HEK293 (cell line): ENCODE data around the gene SOX12.
A peak's percentile ranks its signal among the peaks of the same experiment; 100 is the strongest.

Experiments
- GLIS2 ChIP-seq: fragments of 450-650 bp; formaldehyde crosslinking; IDR thresholded peaks from 2 replicates; pipeline ENCODE4 v1.5.1; 2016; ENCODE audit warnings: missing biosample characterization, missing genetic modification characterization
- HOXD13 ChIP-seq: sonication (generic); formaldehyde crosslinking; IDR thresholded peaks from 2 replicates; pipeline ENCODE4 v1.8.0; 2022; ENCODE audit warnings: missing genetic modification reagents, borderline replicate concordance
- KLF16 ChIP-seq: fragments of 450-650 bp; formaldehyde crosslinking; IDR thresholded peaks from 2 replicates; pipeline ENCODE4 v1.5.1; 2017; ENCODE audit warnings: missing biosample characterization, missing genetic modification characterization
- OSR2 ChIP-seq: fragments of 450-650 bp; formaldehyde crosslinking; IDR thresholded peaks from 2 replicates; pipeline ENCODE4 v1.5.1; 2016; ENCODE audit warnings: missing biosample characterization, missing genetic modification characterization
- SALL2 ChIP-seq: fragments of 450-650 bp; formaldehyde crosslinking; IDR thresholded peaks from 2 replicates; pipeline ENCODE4 v1.5.0; 2017; ENCODE audit warnings: missing biosample characterization, mild to moderate bottlenecking, missing genetic modification characterization, borderline replicate concordance
- SP7 ChIP-seq: fragments of 450-650 bp; formaldehyde crosslinking; IDR thresholded peaks from 2 replicates; pipeline ENCODE4 v1.5.1; 2016; ENCODE audit warnings: missing biosample characterization, missing genetic modification characterization
- TRIM28 ChIP-seq: IDR thresholded peaks from 2 replicates; pipeline ENCODE4 v1.6.1; 2011; ENCODE audit warnings: low read length, control low read depth, borderline replicate concordance
- TSHZ1 ChIP-seq: fragments of 450-650 bp; formaldehyde crosslinking; IDR thresholded peaks from 2 replicates; pipeline ENCODE4 v1.5.1; 2016; ENCODE audit warnings: missing biosample characterization, missing genetic modification characterization, borderline replicate concordance
- ZBTB21 ChIP-seq: fragments of 450-650 bp; formaldehyde crosslinking; IDR thresholded peaks from 2 replicates; pipeline ENCODE4 v1.5.1; 2017; ENCODE audit warnings: missing biosample characterization, missing genetic modification characterization
- ZBTB8A ChIP-seq: fragments of 450-650 bp; formaldehyde crosslinking; IDR thresholded peaks from 2 replicates; pipeline ENCODE4 v1.5.1; 2016; ENCODE audit warnings: missing biosample characterization, missing genetic modification characterization
- ZNF221 ChIP-seq: fragments of 450-650 bp; formaldehyde crosslinking; IDR thresholded peaks from 2 replicates; pipeline ENCODE4 v1.5.1; 2017; ENCODE audit warnings: missing biosample characterization, missing genetic modification characterization, borderline replicate concordance
- ZNF341 ChIP-seq: fragments of 450-650 bp; formaldehyde crosslinking; IDR thresholded peaks from 2 replicates; pipeline ENCODE4; 2016; ENCODE audit warnings: low read depth, missing biosample characterization, missing genetic modification characterization
- ZNF416 ChIP-seq: fragments of 450-650 bp; formaldehyde crosslinking; IDR thresholded peaks from 2 replicates; pipeline ENCODE4 v1.5.1; 2016; ENCODE audit warnings: missing biosample characterization, missing genetic modification characterization
- ZNF426 ChIP-seq: fragments of 450-650 bp; formaldehyde crosslinking; IDR thresholded peaks from 2 replicates; pipeline ENCODE4 v1.5.1; 2017; ENCODE audit warnings: missing biosample characterization, missing genetic modification characterization, mild to moderate bottlenecking, inconsistent platforms, moderate library complexity
- ZNF433 ChIP-seq: fragments of 450-650 bp; formaldehyde crosslinking; IDR thresholded peaks from 2 replicates; pipeline ENCODE4 v1.5.1; 2016; ENCODE audit warnings: missing biosample characterization, missing genetic modification characterization, low read depth
- ZNF514 ChIP-seq: fragments of 450-650 bp; formaldehyde crosslinking; IDR thresholded peaks from 2 replicates; pipeline ENCODE4 v1.5.1; 2016; ENCODE audit warnings: missing biosample characterization, missing genetic modification characterization
- ZNF548 ChIP-seq: fragments of 450-650 bp; formaldehyde crosslinking; IDR thresholded peaks from 2 replicates; pipeline ENCODE4 v1.5.1; 2016; ENCODE audit warnings: missing biosample characterization, missing genetic modification characterization
- ZNF610 ChIP-seq: fragments of 450-650 bp; formaldehyde crosslinking; IDR thresholded peaks from 2 replicates; pipeline ENCODE4 v1.5.1; 2016; ENCODE audit warnings: missing biosample characterization, missing genetic modification characterization, borderline replicate concordance
- ZNF670 ChIP-seq: fragments of 450-650 bp; formaldehyde crosslinking; IDR thresholded peaks from 2 replicates; pipeline ENCODE4 v1.5.1; 2016; ENCODE audit warnings: missing biosample characterization, missing genetic modification characterization, low read depth
- ZNF677 ChIP-seq: fragments of 450-650 bp; IDR thresholded peaks from 2 replicates; pipeline ENCODE4 v1.5.0; 2018; ENCODE audit warnings: missing biosample characterization, mild to moderate bottlenecking, missing genetic modification characterization, moderate library complexity
- ZNF692 ChIP-seq: fragments of 450-650 bp; formaldehyde crosslinking; IDR thresholded peaks from 2 replicates; pipeline ENCODE4 v1.5.1; 2016; ENCODE audit warnings: missing biosample characterization, missing genetic modification characterization
- ZSCAN4 ChIP-seq: fragments of 450-650 bp; formaldehyde crosslinking; IDR thresholded peaks from 2 replicates; pipeline ENCODE4 v1.5.1; 2017; ENCODE audit warnings: missing biosample characterization, missing genetic modification characterization
- TF ChIP-seq, protein P1 (sequence below): fragments of 450-650 bp; formaldehyde crosslinking; IDR thresholded peaks from 2 replicates; pipeline ENCODE4 v1.5.1; 2016; ENCODE audit warnings: missing biosample characterization, missing genetic modification characterization, borderline replicate concordance
- TF ChIP-seq, protein P2 (sequence below): fragments of 450-650 bp; formaldehyde crosslinking; IDR thresholded peaks from 2 replicates; pipeline ENCODE4 v1.5.1; 2017; ENCODE audit warnings: missing biosample characterization, missing genetic modification characterization
- TF ChIP-seq, protein P3 (sequence below): fragments of 450-650 bp; formaldehyde crosslinking; IDR thresholded peaks from 2 replicates; pipeline ENCODE4 v1.5.1; 2017; ENCODE audit warnings: missing biosample characterization, mild to moderate bottlenecking, missing genetic modification characterization, moderate library complexity
- TF ChIP-seq, protein P4 (sequence below): fragments of 450-650 bp; formaldehyde crosslinking; IDR thresholded peaks from 2 replicates; pipeline ENCODE4 v1.5.1; 2016; ENCODE audit warnings: missing biosample characterization, missing genetic modification characterization

Gene SOX12

GRCh38 chr20:297098-297924 is 28.0 kb upstream of the SOX12 start, which contains the start of gene ZCCHC3 (continued):
- TF ChIP-seq TSHZ1 (tag by site-specific recombination) (no peak), TRIM28 (0 out of 2 replicates have a peak, but pooled peaks have one; percentile 48), ZBTB21 (0 out of 2 replicates have a peak, but pooled peaks have one; percentile 28), GLIS2 (tag by site-specific recombination) (peak; percentile 99), ZNF692 (tag by site-specific recombination) (peak; percentile 80), ZNF548 (tag by site-specific recombination) (no peak), ZNF677 (tag by site-specific recombination) (no peak), SALL2 (tag by site-specific recombination) (no peak), ZNF221 (tag by site-specific recombination) (no peak), ZNF341 (tag by site-specific recombination) (peak; percentile 90), SP7 (tag by site-specific recombination) (peak; percentile 91), ZNF670 (tag by site-specific recombination) (no peak), ZNF610 (tag by site-specific recombination) (peak; percentile 86; the same call in 1 of the 2 replicates), ZNF416 (tag by site-specific recombination) (no peak), ZNF514 (tag by site-specific recombination) (no peak), ZNF433 (tag by site-specific recombination) (no peak), OSR2 (tag by site-specific recombination) (peak; percentile 15; the same call in 1 of the 2 replicates), ZBTB8A (tag by site-specific recombination) (peak; percentile 100), HOXD13 (CRISPR knock-in tag) (no peak), ZSCAN4 (tag by site-specific recombination) (no peak), ZNF426 (tag by site-specific recombination) (no peak), KLF16 (tag by site-specific recombination) (peak; percentile 45; the same call in 1 of the 2 replicates)
- TF ChIP-seq, protein P1, sequence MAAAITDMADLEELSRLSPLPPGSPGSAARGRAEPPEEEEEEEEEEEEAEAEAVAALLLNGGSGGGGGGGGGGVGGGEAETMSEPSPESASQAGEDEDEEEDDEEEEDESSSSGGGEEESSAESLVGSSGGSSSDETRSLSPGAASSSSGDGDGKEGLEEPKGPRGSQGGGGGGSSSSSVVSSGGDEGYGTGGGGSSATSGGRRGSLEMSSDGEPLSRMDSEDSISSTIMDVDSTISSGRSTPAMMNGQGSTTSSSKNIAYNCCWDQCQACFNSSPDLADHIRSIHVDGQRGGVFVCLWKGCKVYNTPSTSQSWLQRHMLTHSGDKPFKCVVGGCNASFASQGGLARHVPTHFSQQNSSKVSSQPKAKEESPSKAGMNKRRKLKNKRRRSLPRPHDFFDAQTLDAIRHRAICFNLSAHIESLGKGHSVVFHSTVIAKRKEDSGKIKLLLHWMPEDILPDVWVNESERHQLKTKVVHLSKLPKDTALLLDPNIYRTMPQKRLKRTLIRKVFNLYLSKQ (tag by site-specific recombination) = no peak
- TF ChIP-seq, protein P2, sequence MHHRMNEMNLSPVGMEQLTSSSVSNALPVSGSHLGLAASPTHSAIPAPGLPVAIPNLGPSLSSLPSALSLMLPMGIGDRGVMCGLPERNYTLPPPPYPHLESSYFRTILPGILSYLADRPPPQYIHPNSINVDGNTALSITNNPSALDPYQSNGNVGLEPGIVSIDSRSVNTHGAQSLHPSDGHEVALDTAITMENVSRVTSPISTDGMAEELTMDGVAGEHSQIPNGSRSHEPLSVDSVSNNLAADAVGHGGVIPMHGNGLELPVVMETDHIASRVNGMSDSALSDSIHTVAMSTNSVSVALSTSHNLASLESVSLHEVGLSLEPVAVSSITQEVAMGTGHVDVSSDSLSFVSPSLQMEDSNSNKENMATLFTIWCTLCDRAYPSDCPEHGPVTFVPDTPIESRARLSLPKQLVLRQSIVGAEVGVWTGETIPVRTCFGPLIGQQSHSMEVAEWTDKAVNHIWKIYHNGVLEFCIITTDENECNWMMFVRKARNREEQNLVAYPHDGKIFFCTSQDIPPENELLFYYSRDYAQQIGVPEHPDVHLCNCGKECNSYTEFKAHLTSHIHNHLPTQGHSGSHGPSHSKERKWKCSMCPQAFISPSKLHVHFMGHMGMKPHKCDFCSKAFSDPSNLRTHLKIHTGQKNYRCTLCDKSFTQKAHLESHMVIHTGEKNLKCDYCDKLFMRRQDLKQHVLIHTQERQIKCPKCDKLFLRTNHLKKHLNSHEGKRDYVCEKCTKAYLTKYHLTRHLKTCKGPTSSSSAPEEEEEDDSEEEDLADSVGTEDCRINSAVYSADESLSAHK = peak; percentile 93
- TF ChIP-seq, protein P3, sequence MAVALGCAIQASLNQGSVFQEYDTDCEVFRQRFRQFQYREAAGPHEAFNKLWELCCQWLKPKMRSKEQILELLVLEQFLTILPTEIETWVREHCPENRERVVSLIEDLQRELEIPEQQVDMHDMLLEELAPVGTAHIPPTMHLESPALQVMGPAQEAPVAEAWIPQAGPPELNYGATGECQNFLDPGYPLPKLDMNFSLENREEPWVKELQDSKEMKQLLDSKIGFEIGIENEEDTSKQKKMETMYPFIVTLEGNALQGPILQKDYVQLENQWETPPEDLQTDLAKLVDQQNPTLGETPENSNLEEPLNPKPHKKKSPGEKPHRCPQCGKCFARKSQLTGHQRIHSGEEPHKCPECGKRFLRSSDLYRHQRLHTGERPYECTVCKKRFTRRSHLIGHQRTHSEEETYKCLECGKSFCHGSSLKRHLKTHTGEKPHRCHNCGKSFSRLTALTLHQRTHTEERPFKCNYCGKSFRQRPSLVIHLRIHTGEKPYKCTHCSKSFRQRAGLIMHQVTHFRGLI (tag by site-specific recombination) = peak; percentile 76
- TF ChIP-seq, protein P4, sequence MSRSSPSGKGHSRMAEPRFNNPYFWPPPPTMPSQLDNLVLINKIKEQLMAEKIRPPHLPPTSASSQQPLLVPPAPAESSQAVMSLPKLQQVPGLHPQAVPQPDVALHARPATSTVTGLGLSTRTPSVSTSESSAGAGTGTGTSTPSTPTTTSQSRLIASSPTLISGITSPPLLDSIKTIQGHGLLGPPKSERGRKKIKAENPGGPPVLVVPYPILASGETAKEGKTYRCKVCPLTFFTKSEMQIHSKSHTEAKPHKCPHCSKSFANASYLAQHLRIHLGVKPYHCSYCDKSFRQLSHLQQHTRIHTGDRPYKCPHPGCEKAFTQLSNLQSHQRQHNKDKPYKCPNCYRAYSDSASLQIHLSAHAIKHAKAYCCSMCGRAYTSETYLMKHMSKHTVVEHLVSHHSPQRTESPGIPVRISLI (tag by site-specific recombination) = peak; percentile 94
